NCI-H2227 treated with DMSO at 0.1 percent for 48 hours (cell line): ENCODE measurements around the gene MAML2.

ENCODE experiments used
- DNase-seq: peaks from one replicate; lab custom pipeline; 2025; lab: John Stamatoyannopoulos, UW

MAML2 gene

GRCh38 chr11:96339706-96340554 is 3.1 kb downstream of the MAML2 start:
- DNase-seq: no peak

- DNase-seq: no peak
Observed at GRCh38 chr11:96338910-96339705, 3.9 kb downstream of the MAML2 start.

DNA sequence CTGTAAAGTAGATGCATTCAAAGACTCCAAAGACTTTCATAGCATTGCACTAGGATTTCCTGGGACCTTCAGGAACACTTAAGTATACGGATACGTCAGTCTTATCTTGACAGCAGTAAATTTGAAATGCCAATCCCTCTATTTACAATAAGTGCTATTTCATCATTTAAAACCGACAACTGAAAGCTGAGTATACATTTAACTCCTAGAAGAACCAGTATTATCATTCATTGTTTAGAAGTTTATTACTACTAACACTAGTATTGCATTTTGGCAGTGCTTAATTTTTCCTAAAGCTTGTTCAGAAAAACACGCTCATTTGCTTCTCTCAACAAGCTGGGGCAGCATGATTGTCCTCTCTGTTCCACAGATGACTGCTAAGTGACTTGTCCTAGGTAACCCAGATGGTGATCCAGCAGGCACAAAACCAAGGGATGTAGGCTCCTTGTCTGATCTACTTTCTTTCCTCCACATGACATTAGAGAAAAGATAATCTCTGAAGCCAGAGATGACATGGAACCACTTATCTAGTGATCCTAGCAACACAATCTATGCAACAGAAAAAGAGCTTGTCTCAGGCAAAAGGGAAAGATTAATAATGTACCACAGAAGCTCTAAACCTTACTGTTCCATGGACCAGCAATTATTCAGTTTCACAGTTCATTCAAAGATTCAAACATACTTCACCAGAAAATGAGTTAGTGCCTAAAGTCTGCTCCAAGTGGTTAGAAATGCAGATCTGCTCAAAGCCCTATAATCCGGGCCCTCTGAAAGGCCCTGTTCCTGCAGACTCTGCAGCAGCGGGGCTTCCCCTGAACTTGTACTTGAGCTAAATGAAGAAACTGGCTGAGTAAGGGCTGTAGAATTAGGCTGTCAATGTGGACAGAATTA is 5.2 kb downstream of the MAML2 start:
- no peak for DNase-seq

GRCh38 chr11:96335388-96335787 is 7.6 kb downstream of the MAML2 start:
- no peak for DNase-seq

DNA sequence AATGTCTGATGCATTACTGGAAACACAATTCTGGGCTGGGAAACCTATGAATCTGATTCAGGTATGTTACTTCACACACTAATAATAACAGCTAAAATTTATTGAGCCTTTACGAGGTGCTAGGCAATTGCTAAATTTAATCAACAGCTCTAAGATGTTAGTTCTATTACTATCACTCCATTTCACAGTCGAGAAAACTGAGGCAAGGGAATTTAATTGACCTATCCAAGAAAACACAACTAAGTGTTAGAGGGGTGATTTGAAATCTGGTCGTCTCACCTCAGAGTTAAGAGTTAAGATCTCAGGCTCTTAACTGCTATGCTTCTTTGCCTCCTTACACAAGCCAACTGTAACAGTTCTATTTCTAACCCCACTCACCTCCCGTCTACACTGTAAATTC is 8.8 kb downstream of the MAML2 start:
- no peak for DNase-seq

DNA sequence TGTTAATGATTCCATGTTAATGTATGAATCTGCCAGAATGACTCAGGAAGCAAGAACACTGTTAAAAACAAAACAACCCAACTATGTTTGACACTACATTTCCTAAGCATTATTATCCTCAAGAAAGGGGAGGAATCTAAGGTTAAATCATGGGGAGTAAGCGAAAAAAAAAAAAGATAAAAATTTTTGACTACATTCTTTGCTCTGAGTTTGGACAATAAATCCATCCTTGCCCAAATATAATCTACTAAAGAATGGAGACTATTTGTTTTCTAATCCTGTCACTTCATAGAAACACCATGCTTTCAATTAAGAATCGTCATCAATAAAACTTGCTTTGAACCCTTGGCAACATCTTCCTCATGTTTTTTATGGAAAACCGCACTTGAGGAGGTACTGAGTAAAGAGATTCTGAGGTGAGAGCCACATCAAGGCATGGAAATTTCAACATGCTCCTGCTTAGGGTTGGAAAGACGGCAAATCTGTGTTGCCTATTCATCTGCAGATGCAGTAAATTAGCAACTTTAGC is 9.7 kb downstream of the MAML2 start:
- DNase-seq: no peak

DNA sequence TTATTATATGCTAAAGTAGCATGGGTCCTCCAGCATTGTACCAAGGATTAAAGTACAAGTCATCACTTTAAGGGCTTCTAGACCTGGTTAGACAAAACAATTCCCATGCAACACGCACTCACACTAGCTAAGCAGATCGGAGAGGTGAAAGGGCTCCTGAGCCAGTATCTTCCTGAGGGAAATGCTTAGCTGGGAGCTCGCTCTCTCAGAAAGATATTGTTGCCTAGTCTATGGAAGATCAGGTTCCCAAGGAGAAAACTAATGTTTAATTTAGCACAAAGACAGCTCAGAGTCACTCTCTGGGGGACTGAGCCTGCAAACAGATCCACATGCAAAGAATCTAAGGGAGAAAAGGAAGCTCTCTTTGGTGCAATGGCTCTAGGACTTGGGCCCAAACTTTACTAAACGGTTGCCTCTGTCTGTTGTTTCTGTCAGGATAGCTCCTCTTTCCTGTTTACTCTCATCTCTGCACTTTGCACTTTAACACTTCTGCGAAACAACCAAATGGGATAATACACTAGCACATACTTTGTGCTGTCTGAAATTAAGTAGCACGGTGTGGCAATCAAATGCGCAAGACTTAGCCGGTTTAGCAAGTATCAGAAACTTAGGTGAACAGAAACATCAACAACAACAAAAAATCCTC is 10.7 kb downstream of the MAML2 start:
- DNase-seq: no peak

- DNase-seq: no peak
Observed at GRCh38 chr11:96331699-96332116, 11.3 kb downstream of the MAML2 start.

- DNase-seq: no peak
Observed at GRCh38 chr11:96330511-96330859, 12.5 kb downstream of the MAML2 start.

- no peak for DNase-seq
Observed at GRCh38 chr11:96329855-96330510, 13.0 kb downstream of the MAML2 start.

- DNase-seq: no peak
Observed at GRCh38 chr11:96329419-96329818, 13.6 kb downstream of the MAML2 start.

DNA sequence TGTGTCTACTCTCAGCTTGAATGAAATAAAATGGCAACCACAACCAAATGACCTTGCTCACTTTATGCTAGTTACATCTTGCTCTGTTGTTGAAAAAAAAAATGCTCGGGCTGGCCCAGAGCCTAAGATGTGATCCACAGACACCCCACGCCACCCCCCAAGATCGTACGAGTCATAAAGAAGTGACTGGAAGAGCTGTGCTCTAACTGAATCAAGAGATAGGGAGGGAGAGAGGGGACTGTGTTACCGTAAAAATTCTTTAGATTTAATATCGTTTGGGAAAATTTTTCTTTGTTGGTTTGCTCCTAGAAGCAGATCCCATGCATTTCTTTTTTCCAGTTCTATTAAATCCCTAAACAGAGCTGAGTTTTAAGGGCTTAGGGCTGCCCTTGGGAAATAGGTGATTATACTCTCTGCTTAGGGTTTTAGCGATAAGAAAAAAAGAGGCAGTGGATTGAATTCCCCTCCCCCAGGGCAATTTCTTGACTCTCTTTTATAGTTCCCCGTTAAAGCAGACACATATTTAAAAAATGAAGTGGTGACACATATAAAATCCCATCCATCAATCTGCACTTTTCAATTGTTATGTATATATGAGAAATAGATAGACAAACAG is 14.5 kb downstream of the MAML2 start:
- DNase-seq: peak; percentile 41

- DNase-seq: no peak
Observed at GRCh38 chr11:96326959-96327358, 16.0 kb downstream of the MAML2 start.

DNA sequence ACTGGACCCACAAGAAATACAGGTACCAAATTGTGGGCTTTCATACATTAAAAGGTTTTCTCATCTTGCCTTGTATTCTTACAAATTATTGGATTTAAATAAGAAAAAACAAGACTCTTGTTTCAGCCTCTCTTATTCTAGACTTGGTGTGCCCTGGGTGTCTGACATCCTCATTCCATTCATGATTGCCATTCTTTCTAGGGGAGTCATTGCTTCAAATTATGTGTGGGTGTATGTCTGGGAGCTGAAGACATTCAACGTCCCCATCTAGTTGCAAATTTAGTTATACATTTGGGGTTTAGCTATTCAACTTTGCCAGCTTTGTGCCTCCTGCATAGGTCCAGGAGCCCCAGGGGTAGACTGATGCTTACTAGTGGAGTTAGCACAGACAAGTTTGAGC is 18.1 kb downstream of the MAML2 start:
- no peak for DNase-seq

GRCh38 chr11:96323642-96323985 is 19.4 kb downstream of the MAML2 start:
- no peak for DNase-seq

DNA sequence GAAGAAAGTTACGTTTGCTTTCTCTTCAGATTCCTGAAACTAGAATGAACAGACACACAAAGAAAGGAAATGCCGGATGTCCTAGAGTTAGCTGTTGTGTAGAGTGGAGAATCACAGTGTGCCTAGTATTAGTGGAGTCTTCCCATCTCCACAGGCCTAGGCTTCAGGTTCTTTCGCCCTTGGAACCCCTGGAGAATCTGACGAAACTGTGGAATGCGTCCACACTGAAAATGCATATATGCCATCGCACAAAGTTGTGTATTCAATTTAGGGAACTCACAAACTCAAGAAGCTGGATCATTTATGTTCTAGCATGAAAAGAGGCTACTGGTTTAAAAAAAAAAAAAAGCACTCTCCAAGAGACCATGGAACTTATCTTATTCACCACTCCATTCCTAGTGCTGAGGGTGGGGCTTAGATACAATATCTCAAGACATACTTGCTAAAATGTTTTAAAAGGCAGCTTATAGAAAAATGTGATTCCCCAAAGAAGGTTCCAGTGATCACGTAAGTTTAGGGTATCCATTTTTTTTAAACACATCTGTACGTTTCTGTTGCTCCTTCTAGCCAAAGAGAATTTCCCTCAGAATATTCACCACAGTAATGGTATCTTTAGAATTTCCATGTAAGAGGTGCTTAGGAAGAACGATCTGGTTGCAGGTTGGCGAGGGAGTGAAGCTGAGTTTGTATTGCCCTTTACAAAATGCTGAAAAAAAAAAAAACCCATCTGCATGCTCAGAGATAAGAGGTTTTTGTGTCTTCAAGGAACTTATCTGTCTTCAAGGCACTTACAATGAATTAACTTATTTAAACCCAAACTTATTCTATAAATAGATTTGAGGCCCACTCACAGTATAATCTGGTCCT is 20.0 kb downstream of the MAML2 start:
- DNase-seq: no peak

DNA sequence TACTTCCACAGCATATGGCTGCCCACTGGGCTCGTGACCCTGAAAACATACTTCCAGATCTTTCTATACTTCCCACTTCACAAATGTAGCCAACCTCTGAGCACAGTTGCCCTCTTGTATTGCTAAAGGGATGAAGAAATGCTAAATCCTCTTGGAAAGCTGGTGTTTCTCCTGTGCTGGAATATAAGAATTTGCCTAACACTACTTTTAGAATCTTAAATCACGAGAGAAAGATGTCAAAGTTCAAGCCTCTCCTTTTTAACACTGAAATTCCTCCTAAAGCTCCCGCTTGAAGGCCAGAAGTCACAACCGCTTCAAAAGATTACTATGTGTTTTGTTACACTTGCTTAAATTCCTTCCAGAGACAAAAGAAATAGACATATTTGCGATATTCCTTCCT is 21.9 kb downstream of the MAML2 start:
- DNase-seq: no peak

DNA sequence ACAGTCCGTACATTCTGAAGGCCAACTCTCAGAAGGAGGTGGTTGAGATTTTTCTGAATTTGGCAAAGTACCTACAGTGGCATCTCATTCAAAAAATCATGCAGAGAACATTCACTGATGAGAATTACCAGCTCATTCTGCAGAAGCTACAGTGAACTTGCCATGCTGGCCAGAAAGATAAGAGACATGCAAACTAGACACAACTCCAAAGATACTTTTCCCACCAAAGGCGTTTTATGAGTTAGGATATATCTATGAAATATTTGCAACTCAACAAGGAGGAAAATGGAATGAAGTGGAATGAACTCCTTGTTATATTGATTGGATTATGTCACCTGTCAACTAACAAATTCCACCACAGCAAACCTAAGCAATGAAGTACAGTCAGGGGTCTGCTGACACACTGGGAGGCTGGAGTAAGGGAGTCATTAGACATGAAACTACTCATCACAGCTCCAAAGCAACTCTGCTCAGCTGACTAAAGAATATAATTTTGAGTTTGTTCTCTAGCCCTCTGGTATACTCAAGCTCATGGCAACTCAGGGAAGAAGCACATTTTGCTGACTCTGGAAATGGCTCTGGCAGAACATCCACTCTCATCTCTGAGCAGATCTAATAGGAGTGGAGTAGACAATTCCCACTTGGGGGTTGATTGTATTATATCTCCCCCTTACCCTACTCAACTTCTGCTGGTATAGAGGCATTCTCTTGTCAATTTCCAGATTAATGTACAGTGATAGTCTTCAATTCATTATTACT is 22.9 kb downstream of the MAML2 start:
- DNase-seq: no peak

DNA sequence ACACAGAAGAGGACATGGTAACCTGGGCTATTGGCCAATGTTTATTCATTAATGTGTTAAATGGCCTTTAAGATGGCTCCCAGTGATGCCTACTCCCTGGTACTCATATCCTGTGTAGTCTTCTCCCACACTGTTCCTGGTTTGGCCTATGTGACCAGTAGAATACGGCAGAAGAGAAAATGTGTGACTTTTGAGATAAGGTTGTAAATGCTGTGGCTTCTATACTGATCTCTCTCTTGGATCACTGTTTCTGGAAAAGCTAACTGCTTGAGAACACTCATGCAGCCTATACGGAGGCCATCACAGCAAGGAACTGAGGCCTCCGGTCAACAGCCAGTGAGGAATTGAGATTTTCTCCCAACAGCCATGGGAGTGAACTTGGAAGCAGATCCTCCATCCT is 24.1 kb downstream of the MAML2 start:
- no peak for DNase-seq
